Sigmoid colon (tissue), 7 donors: ENCODE measurements around the gene TMEM200C. TPM values are rescaled to one million over a fixed set of nuclear protein-coding genes. Genes with fewer than 3 reads are reported as not detected.

Experiments
- DNase-seq: peaks from one replicate; pipeline ENCODE4 v3.0.0-alpha.2; 2019
- H3K27ac ChIP-seq, 4 donors: fragments of 200-600 bp; sonication (generic); one replicate each; pipeline ENCODE4 v1.5.1; 2016 to 2019; ENCODE audit warnings: mild to moderate bottlenecking in 1 of 4
- H3K27me3 ChIP-seq, 3 donors: fragments of 200-600 bp; sonication (generic); one replicate each; pipeline ENCODE4 v1.5.1; 2019; ENCODE audit warnings: mild to moderate bottlenecking in 1 of 3
- H3K36me3 ChIP-seq, 4 donors: fragments of 200-600 bp; sonication (generic); one replicate each; pipeline ENCODE4 v1.5.1; 2016 to 2019
- H3K4me1 ChIP-seq, 4 donors: fragments of 200-600 bp; sonication (generic); one replicate each; pipeline ENCODE4 v1.5.1; 2017 to 2019
- H3K4me3 ChIP-seq, 4 donors: fragments of 200-600 bp; sonication (generic); one replicate each; pipeline ENCODE4 v1.5.1; 2017 to 2019; ENCODE audit warnings: mild to moderate bottlenecking in 2 of 4, moderate library complexity in 1 of 4
- H3K9me3 ChIP-seq, 4 donors: fragments of 200-600 bp in 3 of 4; sonication (generic) in 3 of 4; one replicate each; pipeline versions ENCODE4 v1.5.1 to v1.6.1; 2013 to 2019
- EP300 ChIP-seq, 4 donors: sonication (generic); formaldehyde crosslinking; IDR thresholded peaks; one replicate each; pipeline ENCODE4 v1.6.1; 2017; ENCODE audit warnings: antibody characterized with exemption in 4 of 4
- POLR2A ChIP-seq, 2 donors: fragments of 450-650 bp; IDR thresholded peaks; one replicate each; pipeline ENCODE4 v1.6.1; 2016; ENCODE audit warnings: antibody characterized with exemption in 2 of 2, mild to moderate bottlenecking in 2 of 2, moderate library complexity in 2 of 2
- POLR2AphosphoS5 ChIP-seq, 4 donors: sonication (generic); formaldehyde crosslinking; IDR thresholded peaks; one replicate each; pipeline ENCODE4 v1.6.1; 2017; ENCODE audit warnings: antibody characterized with exemption in 4 of 4
- WGBS, 2 donors: extraction: QIAGEN DNeasy Blood & Tissue Kit; methylation state at CpG; one replicate each; pipeline ENCODE4 v1.1.7; 2013; 5-methylcytosine and 5-hydroxymethylcytosine counted together
- intact Hi-C: fragments of 100-400 bp; cut with DNase I; formaldehyde crosslinking; loops from one replicate; pipeline ENCODE4 v1.15.1; 2023
- polyA plus RNA-seq, 3 donors: library from polyadenylated mRNA; stranded (reverse); fragments of 200-250 nt; gene quantifications; one replicate each; pipeline ENCODE4 v1.2.3, GENCODE V29; 2013
- total RNA-seq, 4 donors: library from RNA; depleted of rRNA; stranded (reverse); fragments of >200 nt; gene quantifications; one replicate each; pipeline ENCODE4 v1.1.0, GENCODE V29; 2016
- TF ChIP-seq, protein P1 (sequence below), 4 experiments: fragments of 450-650 bp in 3 of 4; fragments of 200-600 bp in 1 of 4; IDR thresholded peaks; one replicate each; pipeline ENCODE4 v1.5.1; 2016 to 2019; ENCODE audit warnings: antibody characterized with exemption in 4 of 4, mild to moderate bottlenecking in 3 of 4, moderate library complexity in 2 of 4
- donor health status: healthy with polysubstance abuse.
- donor health status: Bipolar disorder and iron deficiency.
- donor health status: healthy.

Gene TMEM200C
- total and polyA plus RNA-seq, 7 donors, result under 0.01 to 0.95 (median 0.58) TPM; not detected in 2

GRCh38 chr18:5939801-5940667 is 44.7 kb upstream of the TMEM200C start:
- no peak for DNase-seq
- intact Hi-C loops, result no loop called here
- peaks cover 0 to 2% (median 0%) of the 10 kb centered on the region in 3 donors for H3K27me3 ChIP-seq
- no peaks in the 10 kb centered on the region for H3K9me3 ChIP-seq
- no peak overlapping the region for H3K27ac ChIP-seq
- no peaks in the 10 kb centered on the region for H3K36me3 ChIP-seq
- H3K4me3 ChIP-seq, result no peak overlapping the region
- H3K4me1 ChIP-seq, result no peaks in the 10 kb centered on the region
- TF ChIP-seq POLR2AphosphoS5 (IDR thresholded peaks at IDR 0.05), result no peak
- no peak for TF ChIP-seq POLR2A (IDR thresholded peaks at IDR 0.05)
- TF ChIP-seq, protein P1, sequence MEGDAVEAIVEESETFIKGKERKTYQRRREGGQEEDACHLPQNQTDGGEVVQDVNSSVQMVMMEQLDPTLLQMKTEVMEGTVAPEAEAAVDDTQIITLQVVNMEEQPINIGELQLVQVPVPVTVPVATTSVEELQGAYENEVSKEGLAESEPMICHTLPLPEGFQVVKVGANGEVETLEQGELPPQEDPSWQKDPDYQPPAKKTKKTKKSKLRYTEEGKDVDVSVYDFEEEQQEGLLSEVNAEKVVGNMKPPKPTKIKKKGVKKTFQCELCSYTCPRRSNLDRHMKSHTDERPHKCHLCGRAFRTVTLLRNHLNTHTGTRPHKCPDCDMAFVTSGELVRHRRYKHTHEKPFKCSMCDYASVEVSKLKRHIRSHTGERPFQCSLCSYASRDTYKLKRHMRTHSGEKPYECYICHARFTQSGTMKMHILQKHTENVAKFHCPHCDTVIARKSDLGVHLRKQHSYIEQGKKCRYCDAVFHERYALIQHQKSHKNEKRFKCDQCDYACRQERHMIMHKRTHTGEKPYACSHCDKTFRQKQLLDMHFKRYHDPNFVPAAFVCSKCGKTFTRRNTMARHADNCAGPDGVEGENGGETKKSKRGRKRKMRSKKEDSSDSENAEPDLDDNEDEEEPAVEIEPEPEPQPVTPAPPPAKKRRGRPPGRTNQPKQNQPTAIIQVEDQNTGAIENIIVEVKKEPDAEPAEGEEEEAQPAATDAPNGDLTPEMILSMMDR (IDR thresholded peaks at IDR 0.05), result no peak
- TF ChIP-seq EP300 (IDR thresholded peaks at IDR 0.05), result no peak
- WGBS, 2 donors, result 81 to 85% methylated on average over 7 of the region's 7 CpGs

- no peak for DNase-seq
- H3K36me3 ChIP-seq, result no peaks in the 10 kb centered on the region
- intact Hi-C loops, result no loop called here
- H3K9me3 ChIP-seq, result no peaks in the 10 kb centered on the region
- H3K27me3 ChIP-seq, result peaks cover 0 to 2% (median 0%) of the 10 kb centered on the region in 3 donors
- no peaks in the 10 kb centered on the region for H3K4me1 ChIP-seq
- H3K4me3 ChIP-seq, result no peak overlapping the region
- TF ChIP-seq EP300 (IDR thresholded peaks at IDR 0.05) (no peak), POLR2AphosphoS5 (IDR thresholded peaks at IDR 0.05) (no peak), POLR2A (IDR thresholded peaks at IDR 0.05) (no peak)
- TF ChIP-seq, protein P1 (IDR thresholded peaks at IDR 0.05), result no peak
- WGBS, 2 donors, result 83 to 85% methylated on average over 3 of the region's 3 CpGs
- no peak overlapping the region for H3K27ac ChIP-seq
These were observed 42.5 kb upstream of the TMEM200C start for GRCh38 chr18:5937795-5938194.

DNA sequence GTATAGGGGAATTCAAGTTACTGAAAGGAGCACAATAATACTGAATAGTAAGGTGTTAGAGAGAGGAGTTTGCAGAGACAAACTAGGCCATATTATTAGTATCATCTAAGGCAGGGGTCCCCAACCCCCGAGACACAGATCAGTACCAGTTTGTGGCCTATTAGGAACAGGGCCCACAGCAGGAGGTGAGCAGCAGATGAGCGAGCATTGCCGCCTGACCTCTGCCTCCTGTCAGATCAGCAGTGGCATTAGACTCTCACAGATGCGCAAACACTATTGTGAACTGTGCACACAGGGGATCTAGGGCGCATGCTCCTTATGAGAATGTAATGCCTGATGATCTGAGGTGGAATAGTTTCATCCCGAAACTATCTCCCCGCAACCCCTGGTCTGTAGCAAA is 41.8 kb upstream of the TMEM200C start:
- TF ChIP-seq EP300 (IDR thresholded peaks at IDR 0.05) (no peak), POLR2A (IDR thresholded peaks at IDR 0.05) (no peak), POLR2AphosphoS5 (IDR thresholded peaks at IDR 0.05) (no peak)
- TF ChIP-seq, protein P1 (IDR thresholded peaks at IDR 0.05), result no peak
- H3K9me3 ChIP-seq, result no peaks in the 10 kb centered on the region
- H3K36me3 ChIP-seq, result no peaks in the 10 kb centered on the region
- DNase-seq, result no peak
- H3K27ac ChIP-seq, result no peak overlapping the region
- WGBS, 2 donors, result 90 to 93% methylated on average over 7 of the region's 7 CpGs
- no peak overlapping the region for H3K4me3 ChIP-seq
- H3K27me3 ChIP-seq, result no peaks in the 10 kb centered on the region
- intact Hi-C loops, result no loop called here
- no peaks in the 10 kb centered on the region for H3K4me1 ChIP-seq

GRCh38 chr18:5930789-5931188 is 35.5 kb upstream of the TMEM200C start:
- Histone ChIP-seq H3K9me3 (no peaks in the 10 kb centered on the region), H3K4me1 (no peaks in the 10 kb centered on the region), H3K27me3 (no peaks in the 10 kb centered on the region), H3K36me3 (no peaks in the 10 kb centered on the region), H3K4me3 (no peak overlapping the region), H3K27ac (no peak overlapping the region)
- 52 to 66% methylated on average over 2 of the region's 2 CpGs for WGBS, 2 donors
- TF ChIP-seq POLR2AphosphoS5 (IDR thresholded peaks at IDR 0.05) (no peak), POLR2A (IDR thresholded peaks at IDR 0.05) (no peak), EP300 (IDR thresholded peaks at IDR 0.05) (no peak)
- TF ChIP-seq, protein P1 (IDR thresholded peaks at IDR 0.05), result no peak
- no peak for DNase-seq
- intact Hi-C loops, result no loop called here
